Islet precursor cell (in vitro differentiated cells): ENCODE measurements around the gene INPP5F.

Experiments
- DNase-seq: peaks from one replicate; pipeline ENCODE4 v3.0.0-alpha.2; 2018

The INPP5F gene

DNA sequence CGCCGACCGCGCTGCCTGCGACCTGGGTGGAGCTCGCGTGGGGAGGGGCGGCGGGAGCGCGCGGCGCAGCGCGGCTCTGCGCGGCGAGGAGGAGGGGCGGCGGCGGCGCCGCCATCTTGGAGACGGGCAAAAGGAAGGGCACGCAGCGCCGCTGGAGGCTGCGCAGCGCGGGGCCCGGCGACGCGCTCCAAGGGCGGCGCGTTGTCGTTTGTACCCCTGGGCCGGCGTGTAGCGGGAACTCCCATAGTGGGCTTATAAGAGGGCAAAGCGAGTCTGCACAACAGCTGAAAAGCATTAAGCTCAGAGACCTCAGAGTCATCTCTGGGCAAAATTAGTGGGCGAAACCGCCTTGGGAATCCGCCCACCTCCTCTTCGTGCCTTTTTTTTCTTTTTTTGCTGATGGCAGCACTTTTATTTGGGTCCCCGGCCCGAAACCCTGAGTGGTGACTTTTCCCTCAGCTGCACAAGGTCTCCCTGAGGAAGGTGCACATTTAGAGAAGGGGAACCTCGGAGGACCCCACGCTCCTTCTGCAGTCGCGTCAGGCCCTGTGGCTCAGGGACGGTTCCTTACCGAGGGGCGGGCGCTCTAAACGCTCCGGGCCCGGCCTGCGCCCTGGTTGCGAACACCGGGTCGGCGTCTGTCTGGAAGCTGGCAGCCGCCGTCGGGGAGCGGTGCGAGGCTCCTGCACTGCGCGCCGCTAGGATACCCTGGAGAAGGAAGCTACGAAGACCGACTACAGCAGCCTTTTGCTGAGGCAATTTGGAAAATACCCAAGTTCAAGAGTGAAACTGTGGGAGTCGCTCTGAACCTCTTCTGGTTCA is 147.2 kb downstream of the INPP5F start:
- peak; percentile 89 for DNase-seq

DNA sequence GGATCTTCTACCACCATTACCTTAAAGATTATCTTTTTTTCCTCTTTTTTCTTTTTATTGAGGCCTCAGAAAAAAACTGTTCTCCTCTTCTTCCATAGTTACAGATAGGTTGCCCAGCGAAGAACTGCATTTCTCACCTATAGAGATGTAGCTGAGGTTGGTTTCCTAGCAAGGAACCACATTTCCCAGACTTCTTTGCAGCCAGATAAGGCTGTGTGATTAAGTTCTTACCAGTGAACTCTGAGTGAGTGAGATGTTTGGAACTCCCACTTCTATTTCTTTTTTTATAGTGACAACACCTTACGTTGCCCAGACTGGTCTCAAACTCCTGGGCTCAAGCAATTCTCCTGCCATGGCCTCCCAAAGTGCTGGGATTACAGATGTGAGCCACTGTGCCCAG is 152.7 kb downstream of the INPP5F start:
- no peak for DNase-seq
